Hepatocyte (in vitro differentiated cells): Measurements from ENCODE around the gene SNX1.

Experiments
- CTCF ChIP-seq: fragments of 200-600 bp; sonication (generic); IDR thresholded peaks from 2 replicates; pipeline ENCODE4 v1.5.1; 2016; ENCODE audit warnings: antibody characterized with exemption, mild to moderate bottlenecking; ENCODE audit not compliant: poor library complexity
- EZH2 ChIP-seq: fragments of 200-600 bp; sonication (generic); IDR thresholded peaks from 2 replicates; pipeline ENCODE4 v1.6.1; 2016; ENCODE audit warnings: antibody characterized with exemption, mild to moderate bottlenecking, borderline replicate concordance
- EZH2phosphoT487 ChIP-seq: fragments of 200-600 bp; sonication (generic); IDR thresholded peaks from one replicate; pipeline ENCODE4 v1.6.1; 2018; ENCODE audit warnings: antibody characterized with exemption, mild to moderate bottlenecking, low read depth, moderate library complexity; ENCODE audit not compliant: unreplicated experiment, severe bottlenecking

GRCh38 chr15:64146041-64146440, 50.3 kb downstream of the SNX1 start:
- no peak for TF ChIP-seq EZH2phosphoT487
- no peak for TF ChIP-seq CTCF
- TF ChIP-seq EZH2, result no peak
